CMK (cell line): ENCODE results near the gene ABCC9.
"Not testable (repeated sequence)": the region's sequence is repeated elsewhere in the genome, so short reads cannot be mapped to it uniquely, and the experiment has no call there.

Experiments
- DNase-seq: peaks from one replicate; pipeline ENCODE4 v3.0.0-alpha.2; 2010; ENCODE audit warnings: low read depth

The ABCC9 gene

DNA sequence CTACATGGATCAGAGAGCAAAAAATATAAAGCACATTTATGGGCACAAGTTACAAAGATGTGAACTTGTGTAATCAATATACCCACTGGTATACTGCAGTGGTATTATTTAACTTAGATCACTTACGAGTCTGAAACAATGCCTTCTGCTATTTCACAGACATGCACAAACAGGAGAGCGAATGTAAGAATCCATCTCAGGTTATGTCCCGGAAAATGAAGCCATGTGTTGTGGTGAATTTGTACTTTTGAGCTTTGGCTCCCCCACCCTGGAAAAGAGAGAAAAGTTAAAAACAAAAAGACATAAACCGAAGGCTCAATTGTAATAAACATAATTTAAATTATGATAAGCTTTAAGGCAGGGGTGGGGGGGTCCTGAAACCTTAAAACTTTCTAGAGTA lies 7.6 kb downstream of the ABCC9 start:
- DNase-seq, result no peak

DNA sequence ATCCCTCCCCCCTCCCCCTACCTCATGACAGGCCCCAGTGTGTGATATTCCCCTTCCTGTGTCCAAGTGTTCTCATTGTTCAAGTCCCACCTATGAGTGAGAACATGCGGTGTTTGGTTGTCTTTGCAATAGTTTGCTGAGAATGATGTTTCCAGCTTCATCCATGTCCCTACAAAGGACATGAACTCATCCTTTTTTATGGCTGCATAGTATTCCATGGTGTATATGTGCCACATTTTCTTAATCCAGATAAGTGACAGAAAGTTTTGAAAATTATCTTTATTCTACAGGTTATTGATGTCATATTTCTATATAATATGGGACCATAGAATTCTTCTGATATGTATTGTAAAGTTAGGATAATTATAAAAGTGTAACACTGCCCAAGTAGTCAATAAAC lies 11.3 kb downstream of the ABCC9 start:
- not testable (repeated sequence) for DNase-seq

DNA sequence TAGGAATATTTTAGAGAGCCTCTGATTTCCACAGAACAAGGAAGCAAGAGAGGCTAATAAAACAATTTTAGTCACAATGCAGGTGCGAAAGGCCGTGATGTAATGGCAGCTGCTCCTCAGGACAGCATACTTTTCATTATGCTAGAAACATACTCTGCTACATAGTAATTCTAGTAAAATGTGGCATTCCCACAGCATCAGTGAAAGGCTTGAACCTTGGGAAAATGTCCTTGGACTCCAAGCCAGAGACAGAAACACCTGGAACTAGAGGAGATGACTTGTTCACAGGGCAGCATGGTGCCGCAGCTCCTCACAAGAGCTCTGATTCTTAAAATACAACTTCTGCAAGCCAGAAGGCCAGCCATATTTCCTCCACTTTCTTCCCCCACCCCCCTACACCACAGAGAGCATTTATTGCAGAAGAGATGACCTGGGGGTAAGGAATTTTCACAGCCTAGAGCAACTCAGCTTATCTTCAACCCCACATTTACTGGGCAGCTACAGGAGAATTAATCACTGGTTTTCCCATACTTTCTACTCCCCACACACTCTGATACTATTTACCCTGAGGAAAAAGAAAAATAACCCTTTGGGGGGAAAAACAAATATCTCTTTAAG lies 15.8 kb downstream of the ABCC9 start:
- DNase-seq, result no peak

DNA sequence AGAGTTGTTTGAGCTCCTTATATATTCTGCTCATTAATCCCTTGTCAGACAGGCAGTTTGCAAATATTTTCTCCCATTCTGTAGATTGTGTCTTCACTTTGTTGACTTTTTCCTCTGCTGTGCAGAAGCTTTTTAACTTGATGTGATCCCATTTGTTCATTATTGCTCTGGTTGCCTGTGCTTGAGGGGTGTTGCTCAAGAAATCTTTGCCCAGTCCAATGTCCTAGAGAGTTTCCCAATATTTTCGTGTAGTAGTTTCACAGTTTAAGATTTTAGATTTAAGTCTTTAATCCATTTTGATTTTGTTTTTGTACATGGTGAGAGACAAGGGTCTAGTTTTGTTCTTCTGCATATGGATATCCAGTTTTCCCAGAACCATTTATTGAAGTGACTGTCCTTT lies 19.8 kb downstream of the ABCC9 start:
- no peak for DNase-seq

DNA sequence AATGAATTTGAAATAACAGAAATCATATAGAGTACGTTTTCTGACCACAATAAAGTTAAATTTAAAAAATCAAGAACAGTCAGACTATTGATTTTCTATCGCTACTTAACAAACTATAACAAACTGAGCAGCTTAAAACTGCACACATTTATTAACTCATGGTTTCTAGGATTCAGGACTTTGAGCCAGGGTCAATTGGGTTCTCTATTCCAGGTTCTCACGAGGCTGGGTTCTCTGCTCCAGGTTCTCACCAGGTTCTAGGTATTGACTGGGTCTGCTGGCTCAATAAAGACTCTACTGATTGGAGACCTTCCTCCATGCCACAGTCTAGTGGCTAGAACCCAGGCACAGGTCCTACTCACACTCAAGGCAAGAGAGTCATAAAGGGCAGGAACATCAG lies 22.8 kb downstream of the ABCC9 start:
- no peak for DNase-seq

DNA sequence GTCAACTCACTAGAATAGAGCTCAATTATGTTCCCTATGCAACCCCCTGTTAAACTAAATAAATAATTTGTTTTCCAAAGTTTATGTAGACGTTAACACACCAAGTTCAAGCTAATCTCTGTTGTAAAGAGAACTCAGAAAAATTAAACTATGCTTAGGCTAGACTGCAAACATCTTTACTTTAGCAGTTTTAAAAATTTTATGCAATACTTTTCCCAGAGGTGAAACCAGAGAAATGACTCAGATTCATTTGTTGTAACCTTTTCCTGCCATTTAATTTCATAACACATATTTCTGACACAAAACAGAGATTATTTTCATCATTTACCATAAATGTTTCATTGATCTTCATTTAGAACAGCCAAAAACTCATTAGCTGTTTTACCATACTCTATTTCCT lies 27.4 kb downstream of the ABCC9 start:
- no peak for DNase-seq

DNA sequence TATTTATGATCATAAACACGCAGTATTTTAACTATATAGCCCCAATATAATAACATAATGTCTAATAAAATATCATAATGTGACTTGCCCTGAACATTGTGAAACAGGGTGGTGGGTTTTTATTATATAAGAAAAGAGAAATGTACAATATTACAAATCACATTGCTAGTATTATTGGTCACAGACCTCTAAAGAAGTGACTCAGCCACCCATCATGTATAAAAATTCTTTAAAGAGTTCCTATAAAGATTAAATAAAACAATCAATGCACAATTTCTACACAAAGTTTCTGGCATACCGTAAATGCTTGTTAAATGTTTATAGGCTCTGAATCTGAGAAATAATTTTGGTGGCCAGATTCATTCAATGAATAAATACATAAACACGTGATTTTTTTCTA lies 28.9 kb downstream of the ABCC9 start:
- no peak for DNase-seq

DNA sequence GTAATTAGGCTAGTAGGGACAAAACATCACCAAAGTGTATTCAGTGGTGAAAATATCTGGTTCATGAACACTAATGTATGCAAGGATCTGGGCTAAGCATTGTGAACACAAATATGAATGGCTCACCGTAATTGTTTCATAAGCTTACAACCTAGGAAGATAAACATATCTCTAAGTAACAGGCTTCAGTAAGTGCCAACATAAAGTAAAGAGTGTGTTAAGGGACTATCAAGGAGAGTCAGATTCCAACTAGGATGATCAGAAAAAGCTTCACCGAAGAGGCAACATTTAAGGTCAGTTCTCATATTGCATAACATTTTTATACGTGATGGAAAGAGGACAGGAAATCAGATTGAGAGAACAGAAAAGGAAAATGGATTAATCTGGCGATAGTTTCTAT lies 29.4 kb downstream of the ABCC9 start:
- no peak for DNase-seq

DNA sequence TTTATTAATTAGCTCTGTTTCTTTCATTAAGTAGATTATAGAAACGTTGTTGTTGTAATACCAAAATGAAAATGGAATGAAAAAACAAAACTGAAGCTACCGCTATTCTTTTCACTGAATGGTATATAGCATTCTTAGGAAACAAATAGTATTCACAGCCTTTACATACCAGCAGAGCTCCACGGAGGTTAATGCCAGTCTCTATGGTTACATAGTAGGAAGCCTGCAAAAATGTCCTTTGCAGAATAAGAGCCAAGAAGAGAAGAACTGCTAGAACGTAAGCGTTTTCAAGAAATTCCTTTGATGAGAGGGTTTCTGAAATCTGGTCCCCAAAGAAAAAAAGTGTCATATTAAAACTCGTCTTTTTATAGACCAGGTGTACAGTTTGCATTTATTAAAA lies 30.6 kb downstream of the ABCC9 start:
- DNase-seq, result no peak

DNA sequence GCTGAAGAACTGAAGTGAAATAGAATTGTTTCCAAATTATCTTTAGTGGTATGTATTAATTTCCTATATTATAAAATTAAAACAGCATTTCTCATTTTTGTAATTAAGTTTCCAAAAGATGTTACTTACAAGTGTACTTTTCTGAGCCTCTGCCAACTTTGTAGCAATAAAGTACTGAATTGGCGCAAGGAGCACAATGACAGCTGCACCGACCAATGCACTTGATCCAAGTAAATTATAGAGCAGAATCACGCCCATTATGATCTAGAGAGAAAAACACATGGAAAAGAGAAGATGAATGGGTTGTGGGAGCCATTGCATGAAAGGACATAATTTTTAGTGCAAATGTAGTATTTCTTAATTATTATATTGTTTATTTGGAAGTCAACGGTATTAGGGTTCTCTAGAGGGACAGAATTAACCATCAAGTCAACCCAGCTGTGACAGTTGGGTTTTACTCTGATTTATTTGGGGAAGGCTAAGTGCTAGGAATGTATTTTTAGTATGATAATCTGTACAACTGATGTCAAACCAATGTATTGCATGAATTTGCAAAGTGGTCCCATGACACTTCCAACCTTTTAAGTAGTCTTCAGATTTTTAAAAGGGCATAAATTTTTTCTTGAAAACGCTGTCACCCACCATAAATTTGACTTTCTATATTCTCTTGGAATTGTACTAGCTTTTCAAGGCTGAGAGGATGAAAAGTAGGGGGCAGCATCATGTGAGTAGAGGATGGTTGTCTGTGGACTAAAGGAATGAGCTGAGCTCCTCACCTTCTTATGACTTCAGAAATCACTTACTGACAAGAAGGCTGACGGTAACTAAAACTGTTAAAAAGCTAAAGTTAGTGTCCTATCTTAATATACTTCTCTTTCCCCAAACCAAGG lies 33.0 kb downstream of the ABCC9 start:
- DNase-seq, result no peak

DNA sequence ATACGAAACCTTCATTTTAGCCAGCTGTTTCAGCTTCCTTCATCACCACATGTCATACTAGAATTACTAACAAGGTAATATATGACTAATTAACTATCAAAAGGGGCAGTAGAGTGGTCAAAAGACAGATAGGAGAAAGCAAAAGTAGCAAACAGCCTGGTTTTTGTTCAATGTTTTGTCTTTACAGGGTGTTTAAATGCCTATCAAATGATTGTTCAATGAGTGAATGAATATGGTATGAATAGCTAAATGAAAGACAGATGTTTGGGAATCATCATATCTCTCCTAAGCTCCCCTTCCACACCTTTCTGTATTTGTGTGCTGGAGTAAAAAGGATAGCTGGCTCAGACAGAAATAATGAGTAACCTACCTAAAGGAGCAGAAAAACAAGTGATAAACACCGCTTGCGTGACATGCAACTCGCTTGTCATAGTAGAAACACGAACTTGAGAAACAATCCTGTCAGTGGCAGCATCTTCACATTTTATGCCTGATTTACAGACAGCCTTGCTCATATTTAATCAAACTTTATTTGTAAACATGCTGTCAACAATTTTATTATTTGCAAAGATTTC lies 34.2 kb downstream of the ABCC9 start:
- DNase-seq, result no peak

DNA sequence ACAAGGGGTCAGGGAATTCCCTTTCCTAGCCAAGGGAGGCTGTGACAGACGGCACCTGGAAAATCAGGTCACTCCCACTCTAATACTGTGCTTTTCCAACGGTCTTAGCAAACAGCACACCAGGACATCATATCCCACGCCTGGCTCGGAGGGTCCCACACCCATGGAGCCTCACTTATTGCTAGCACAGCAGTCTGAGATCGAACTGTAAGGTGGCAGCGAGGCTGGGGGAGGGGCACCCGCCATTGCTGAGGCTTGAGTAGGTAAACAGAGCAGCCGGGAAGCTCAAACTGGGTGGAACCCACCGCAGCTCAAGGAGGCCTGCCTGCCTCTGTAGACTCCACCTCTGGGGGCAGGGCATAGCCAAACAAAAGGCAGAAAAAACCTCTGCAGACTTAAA lies 41.7 kb downstream of the ABCC9 start:
- not testable (repeated sequence) for DNase-seq

DNA sequence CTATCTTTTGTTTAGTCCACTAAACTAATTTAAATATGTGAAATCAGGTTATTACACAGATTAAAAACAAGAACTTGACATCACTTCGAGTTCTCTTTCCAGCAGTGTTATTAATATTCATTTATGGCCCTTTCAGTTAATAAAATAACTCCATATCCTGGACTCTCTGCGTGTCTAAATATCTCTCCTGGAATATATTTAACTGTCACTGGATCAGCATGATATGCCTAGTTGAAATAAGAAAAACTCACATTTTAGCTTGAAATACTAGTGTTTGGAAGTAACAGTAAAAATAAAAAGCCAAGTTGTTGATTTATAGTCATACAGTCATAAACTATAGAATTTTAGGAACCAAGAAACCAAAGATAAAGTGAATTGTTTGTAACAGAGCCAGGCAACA lies 45.6 kb downstream of the ABCC9 start:
- no peak for DNase-seq

DNA sequence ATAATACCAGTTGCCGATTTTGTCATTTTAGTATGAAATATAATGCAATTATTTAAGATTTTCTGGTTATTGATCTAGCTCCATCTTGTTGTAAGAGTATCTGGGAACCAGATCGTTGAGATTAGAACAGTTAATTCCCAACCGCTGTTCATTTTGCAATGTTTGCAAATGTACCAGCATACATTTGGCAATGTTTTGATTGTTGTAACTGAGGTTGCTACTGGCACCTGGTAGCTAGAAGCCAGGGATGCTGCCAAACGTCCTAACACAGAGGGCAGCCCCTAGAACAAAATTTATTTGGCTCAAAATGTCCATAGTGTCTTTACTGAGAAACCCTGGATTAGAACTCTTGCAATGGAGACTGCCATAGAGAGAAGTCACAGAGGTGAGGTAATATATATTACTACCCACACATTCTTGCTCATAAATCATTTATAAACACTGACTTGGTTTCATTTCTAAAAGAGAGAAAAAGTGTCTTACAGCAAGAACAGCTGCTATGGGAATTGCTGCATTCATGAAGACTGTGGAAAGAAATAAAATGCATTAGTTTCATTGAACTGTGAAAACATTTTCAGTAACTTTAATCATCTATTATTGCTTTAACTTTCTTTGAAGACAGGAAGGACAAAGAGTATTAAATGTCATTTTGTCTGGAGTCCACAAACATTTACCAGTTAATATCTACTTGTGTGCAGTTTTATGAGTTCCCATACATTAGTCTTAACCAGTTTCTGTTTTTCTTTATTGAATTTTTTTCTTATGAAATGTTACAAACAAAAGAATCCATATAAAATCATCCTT lies 46.2 kb downstream of the ABCC9 start:
- no peak for DNase-seq

DNA sequence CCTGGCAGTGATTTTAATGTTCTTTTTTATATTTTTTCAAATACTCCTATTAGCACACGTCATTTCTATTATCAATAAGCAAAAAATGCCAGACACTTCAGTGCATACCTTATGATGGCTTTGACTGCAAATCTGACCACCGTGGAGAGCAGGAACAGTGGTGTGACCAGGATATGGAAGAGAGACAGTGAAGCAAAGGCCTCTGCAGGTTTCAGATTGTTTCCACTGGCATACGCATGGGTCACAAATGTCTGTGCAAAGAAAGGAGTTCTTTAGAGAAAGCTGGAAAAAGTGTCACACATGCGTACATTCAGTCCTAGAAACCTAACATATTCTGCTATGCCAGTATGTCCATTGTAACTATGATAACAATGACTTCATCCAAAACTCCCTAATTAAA lies 47.3 kb downstream of the ABCC9 start:
- no peak for DNase-seq

DNA sequence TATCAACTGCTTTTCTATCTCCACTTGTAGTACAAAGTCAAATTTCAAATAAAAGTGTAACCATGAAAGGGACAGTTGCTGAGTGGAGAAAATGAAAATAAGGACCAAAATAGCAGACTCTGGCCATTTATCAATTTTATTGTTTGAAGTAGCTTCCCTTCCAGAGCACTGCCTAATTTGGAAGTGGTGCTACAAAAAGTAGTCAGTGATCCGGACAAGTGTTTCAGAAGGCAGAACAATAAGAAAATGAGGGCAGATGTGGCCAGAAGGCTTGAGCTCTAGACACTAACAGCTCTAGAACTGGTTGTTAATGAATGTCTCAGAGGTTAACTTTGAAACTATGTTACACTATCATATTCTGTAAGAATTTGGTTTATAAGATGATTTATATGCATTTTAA lies 48.9 kb downstream of the ABCC9 start:
- no peak for DNase-seq

DNA sequence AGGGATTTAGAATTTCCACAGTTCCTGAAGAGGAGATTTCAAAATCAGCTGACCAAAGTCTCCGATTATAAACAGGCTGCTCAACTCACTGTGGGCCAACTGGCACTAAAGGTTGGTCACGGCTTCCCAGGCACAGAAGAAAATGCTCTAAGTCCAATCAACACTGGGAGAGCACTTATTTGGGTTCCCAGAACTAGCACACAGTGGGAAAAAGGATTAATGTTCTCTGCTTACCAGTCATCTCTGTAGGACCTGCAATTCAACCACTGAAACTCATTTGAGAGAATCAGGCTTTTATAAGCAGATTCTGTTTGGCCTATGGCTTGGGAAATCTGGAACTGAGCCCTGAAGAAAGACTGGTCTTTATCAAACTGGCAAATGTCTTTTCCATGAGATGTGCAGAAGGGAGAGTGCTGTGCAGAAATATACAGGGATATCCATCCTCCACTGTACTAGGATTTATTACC lies 49.4 kb downstream of the ABCC9 start:
- DNase-seq, result no peak

DNA sequence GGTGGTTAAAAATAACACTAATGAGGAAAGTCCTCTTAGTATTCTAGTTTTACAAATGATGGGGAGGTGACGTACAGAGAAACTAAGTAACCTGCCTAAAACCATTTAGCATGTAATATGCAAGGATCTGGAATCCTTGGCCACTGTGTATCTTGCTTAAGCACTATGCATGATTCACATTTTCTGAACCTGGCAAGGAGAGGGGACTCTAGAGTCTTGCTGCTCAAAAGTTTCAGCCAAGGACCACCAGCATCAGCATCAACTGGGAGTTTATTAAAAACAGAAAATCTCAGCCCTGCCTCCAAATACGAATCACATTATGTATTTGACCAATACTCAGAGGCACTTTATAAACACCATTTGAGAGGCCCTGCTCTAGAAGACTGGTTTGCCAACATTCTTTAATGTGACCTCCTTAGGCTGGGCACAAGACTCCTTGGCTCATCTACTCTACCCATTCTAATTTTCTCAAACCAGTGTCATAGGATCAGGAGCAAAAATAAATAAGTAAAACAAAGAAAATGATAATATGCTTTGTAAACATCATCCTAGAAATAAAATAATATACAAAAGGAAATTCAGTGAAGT lies 52.9 kb downstream of the ABCC9 start:
- DNase-seq, result no peak

DNA sequence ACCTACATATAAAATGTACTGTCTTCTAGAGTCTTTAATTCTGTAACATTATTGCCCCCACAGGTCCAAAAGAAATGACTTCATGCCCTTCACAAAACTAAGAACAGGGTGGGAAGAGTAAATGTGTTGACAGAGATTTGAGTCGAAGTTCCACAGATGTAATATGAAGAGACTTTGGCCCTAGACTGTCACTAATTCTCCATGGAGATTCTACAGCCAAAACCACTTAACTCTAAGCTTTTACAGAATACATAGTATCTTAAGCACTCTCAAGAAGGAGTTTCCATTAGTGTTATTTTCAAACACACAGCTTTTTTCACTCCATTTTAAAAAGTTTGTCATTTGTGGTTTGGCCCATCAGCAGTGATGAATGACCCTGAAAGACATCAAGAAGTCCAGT lies 56.3 kb downstream of the ABCC9 start:
- no peak for DNase-seq

DNA sequence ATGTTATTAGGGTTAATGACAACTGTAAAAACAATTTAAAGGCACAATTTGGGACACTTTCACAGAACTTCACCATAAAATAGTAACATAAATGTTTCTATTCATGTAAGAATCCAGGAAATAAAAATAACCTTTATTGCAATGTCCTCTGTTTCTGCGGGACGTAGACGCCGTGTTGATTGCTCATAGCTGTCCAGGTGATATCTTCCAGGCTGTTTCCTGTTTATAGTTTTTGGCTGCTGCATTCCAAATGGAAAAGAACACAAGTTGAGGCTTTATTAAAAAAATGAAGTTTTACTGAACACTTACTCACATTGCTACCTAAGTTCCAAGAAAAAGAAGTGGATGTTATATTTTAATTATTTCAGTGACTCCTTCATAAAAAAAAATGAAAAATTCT lies 58.6 kb downstream of the ABCC9 start:
- no peak for DNase-seq

DNA sequence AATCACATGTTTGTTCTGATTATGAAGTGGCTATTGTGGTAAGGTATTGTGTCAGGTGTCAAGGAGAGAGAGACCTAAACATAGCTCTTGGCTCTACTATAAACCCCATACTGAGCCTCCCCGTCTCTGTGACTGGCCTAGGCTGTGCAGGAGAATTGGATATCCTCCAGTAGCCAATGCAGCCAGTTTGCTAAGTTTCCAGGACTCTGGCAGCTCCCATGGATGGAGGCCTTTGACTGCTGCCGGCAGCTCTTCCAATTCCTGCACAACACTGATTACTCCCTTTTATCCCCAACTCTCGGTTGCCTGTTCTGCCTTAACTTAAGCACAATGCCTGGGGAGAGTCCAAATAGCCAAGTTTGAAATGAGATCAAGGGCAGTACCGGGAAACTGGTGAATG lies 59.3 kb downstream of the ABCC9 start:
- DNase-seq, result no peak

DNA sequence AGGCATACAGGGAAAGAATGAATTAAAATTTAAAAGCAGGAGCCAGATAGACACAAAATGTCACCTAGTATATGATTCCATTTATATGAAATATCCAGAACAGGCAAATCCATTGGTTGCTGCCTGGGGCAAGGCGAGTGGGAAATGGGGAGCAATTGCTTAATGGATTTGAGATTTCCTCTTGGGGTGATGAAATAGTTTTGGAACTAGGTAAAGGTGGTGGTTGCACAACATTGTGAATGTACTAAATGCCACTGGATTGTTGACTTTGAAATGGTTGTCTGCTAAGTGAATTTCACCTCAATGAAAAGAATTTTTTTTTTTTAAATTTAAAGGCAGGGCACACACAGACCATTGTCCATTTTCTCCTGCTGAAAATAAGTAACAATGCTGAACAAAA lies 61.9 kb downstream of the ABCC9 start:
- DNase-seq, result no peak
